GM19463 (cell line): ENCODE measurements around the gene CHMP5.
A peak's percentile ranks its signal among the peaks of the same experiment; 100 is the strongest.

ENCODE experiments used
- ATAC-seq: cut with Tn5 transposase; IDR thresholded peaks from one replicate; pipeline ENCODE4 v1.9.1; 2021; ENCODE audit warnings: mild to moderate bottlenecking, moderate library complexity; ENCODE audit not compliant: unreplicated experiment

CHMP5 gene

DNA sequence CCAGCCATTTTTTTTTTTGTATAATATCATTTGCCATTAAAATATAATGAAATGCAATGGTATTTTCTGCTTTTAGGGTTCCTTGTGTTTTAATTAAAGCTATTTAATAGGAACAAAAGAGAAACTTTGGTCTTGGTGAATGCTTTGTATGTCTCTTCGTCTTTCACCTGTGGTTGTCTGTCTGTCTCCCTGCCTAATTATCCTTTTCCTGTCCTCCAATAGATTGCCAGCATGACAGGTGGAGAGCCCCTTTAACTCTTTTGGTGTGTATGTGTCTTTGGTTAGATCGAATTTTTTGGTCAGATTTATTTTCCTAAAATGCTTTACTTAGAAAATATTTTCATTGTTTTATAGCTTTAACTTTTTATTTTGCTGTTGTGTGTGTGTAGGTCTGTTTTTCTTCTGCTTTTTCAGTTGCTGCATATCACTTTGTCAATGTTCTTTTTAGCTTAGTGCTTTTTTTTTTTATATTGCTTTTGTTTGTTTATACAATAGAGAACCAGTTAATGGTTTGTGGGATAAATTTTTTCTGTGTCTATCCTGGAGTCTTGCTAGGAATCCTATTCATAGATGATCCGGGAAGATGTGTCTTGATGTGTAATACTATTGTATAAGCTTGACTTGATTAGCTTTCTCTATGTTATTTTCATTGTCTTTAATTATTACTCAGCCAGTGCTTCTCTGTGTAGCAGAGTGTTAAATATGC is 8.6 kb downstream of the CHMP5 start:
- ATAC-seq: no peak

GRCh38 chr9:33273972-33274328 is 9.1 kb downstream of the CHMP5 start:
- no peak for ATAC-seq

DNA sequence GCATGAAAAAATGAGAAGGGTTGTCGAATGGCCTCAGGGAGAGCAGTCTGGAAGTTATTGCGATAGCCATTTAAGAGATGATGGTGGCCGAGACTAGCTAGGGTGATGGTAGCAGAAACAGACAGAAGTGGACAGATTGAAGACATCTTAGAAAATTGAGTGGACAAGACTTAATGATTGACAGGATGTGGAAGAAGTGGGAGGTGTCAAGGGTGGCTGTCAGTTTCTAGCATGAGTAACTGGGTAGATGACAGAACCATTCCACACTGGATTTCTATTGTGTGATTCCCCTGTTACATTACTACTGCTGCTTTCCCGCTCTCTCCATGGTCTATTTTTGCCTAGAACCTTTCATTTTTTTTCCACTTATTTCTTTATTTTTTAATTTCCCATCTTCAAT is 12.6 kb downstream of the CHMP5 start:
- ATAC-seq: no peak

GRCh38 chr9:33285502-33285901 is 20.7 kb downstream of the CHMP5 start:
- ATAC-seq: no peak

- ATAC-seq: no peak
These were observed 22.2 kb downstream of the CHMP5 start for GRCh38 chr9:33287087-33287490.

- no peak for ATAC-seq
These were observed 23.4 kb downstream of the CHMP5 start for GRCh38 chr9:33288235-33288634.

DNA sequence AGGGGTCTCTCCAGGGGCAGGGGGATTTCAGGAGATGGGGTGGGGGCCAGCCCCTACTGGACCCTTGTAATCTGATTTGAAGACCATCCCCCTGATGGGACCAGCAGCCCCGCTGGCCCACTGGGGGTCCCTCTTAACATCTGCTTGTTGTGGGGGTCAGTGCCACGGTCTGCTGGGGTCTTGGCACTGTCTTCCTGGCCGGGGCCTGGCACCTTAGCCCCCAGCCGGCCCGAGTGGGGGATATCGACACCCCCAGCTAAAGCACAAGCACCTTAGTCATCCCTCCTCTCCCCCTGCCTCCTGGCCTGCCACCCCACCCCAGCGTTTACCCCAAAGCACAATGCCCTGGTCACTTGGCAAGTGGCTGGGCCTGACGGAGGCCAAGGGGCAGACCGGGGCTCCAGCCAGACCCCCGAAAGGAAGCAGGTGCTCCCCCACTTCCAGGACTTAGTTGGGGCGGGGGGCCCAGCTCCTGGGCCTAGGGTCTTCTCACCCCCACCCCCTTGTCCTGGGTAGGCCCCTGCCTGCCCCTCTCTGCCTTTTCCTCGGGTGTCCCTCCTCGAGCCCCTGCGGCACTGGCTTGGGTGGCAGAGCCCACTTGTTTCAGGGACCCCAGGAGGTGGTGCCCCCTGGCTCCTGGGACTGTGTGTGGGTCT is 24.1 kb downstream of the CHMP5 start:
- no peak for ATAC-seq

- no peak for ATAC-seq
These were observed 24.6 kb downstream of the CHMP5 start for GRCh38 chr9:33289496-33289895.

DNA sequence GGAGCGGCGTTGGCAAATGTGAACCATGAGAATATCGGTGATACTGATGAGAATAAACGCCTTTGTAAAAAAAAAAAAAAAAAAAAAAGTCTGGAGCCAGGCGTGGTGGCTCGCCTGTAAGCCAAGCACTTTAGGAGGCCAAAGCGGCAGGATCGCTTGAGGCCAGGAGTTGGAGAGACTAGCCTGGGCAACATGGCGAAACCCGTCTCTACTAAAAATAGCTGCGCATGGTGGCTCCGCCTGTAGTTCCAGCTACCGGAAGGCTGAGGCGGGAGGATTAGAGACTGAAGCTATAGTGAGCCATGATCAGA is 25.0 kb downstream of the CHMP5 start:
- peak; percentile 26 for ATAC-seq

DNA sequence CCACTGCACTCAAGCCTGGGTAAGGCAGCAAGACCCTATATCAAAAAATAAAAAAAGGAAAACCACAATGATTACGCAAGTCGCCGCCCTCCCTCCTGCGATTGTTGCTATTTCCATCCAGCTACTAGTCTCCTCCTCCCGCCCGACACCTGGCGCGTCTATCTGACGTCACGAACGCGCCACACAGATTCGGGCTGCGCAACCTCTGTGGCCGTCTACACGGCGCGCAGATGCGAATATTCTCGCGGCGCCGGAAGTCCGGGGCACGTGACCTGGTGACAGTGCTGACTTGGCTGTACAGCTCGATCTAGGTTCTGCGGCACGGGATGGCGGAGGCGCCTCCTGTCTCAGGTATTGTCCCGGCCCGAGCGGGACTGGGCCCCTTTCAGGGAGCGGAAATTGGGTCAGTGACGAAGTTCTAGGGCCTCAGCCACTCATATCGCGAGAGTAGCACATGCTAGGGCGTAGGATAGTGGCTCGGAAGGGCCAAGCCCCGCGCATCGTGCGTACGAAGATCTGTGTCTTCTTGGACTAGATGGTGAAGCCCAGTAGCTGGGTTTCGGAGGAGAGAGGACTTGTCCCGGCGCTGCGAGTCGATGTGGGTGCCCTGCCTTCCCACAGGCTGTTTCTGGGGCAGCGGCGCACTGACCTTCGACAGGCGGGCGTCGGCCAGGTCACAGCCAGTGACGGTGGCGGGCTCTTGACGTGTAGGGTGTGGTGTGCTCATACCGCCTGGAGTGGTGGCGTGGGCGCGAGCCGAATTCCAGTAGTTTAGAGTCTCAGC is 25.6 kb downstream of the CHMP5 start, which contains the start of gene NFX1:
Gene NFX1, plus strand, starts transcription at position 270 of the 784 bp plus-strand sequence. Its CDS starts 57 bp downstream, at position 327.
- ATAC-seq: peak; percentile 86

GRCh38 chr9:33291031-33291397 is 26.2 kb downstream of the CHMP5 start:
- no peak for ATAC-seq

DNA sequence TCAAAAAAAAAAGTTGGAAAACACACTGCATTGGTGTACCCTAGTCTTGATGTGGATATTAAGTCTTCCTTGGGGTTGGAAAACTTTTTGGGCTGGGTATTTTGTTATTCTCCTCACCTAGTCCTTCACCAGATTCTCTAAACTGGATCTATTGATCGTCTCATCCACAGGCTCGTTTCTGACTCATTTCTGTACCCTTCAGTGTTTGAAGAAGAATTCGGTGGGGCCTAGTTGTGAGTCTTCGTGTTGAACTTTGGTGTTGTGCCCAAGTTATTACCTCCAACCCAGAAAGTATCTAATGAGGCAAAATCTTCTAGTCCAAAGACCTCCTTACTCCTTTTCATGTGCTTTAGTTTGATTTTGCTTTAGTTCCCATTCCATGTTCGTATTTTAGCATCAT is 27.1 kb downstream of the CHMP5 start:
- ATAC-seq: no peak

GRCh38 chr9:33293782-33294181 is 28.9 kb downstream of the CHMP5 start:
- ATAC-seq: no peak

DNA sequence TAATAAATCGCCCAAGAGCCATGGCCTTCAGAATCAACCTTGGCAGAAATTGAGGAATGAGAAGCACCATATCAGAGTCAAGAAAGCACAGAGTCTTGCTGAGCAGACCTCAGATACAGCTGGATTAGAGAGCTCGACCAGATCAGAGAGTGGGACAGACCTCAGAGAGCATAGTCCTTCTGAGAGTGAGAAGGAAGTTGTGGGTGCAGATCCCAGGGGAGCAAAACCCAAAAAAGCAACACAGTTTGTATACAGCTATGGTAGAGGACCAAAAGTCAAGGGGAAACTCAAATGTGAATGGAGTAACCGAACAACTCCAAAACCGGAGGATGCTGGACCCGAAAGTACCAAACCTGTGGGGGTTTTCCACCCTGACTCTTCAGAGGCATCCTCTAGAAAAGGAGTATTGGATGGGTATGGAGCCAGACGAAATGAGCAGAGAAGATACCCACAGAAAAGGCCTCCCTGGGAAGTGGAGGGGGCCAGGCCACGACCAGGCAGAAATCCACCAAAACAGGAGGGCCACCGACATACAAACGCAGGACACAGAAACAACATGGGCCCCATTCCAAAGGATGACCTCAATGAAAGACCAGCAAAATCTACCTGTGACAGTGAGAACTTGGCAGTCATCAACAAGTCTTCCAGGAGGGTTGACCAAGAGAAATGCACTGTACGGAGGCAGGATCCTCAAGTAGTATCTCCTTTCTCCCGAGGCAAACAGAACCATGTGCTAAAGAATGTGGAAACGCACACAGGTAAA is 30.0 kb downstream of the CHMP5 start:
- ATAC-seq: no peak

- peak; percentile 29 for ATAC-seq
These were observed 30.7 kb downstream of the CHMP5 start for GRCh38 chr9:33295571-33295970.

DNA sequence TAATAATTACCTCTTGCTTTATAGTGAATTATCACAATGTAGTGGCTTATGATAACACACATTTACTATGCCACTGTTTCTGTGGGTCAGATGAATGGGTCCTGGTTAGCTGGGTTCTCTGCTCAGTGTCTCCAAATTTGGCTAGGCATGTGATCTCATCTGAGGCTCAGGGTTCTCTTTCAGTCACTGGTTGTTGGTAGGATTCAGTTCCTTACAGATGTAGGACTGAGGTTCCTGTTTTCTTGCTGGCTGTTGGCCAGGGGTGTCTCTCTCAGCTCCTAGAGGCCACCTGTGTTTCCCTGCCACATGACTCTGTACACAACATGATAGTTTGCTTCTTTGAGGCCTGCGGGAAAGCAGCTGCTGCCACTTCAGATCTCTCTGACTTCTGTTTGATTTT is 32.6 kb downstream of the CHMP5 start:
- ATAC-seq: peak; percentile 91

DNA sequence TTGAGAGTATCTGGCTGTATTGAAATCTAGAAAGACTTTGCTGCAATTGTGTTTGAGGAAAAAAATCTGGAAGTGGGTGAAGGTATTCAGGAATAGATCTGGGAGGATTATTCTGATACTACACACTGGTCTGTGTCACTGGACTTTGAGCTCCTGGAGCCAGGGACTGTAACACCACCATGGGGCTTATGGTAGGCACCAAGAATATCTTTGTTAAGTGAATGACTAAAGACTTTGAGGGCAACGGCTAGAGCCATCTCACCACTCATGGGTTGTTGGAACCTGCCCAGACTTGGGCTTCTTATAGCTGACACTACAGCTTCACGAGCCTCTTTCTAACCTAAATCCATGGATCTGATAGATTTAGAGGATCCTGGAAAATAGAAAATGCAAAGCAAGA is 35.7 kb downstream of the CHMP5 start:
- no peak for ATAC-seq

DNA sequence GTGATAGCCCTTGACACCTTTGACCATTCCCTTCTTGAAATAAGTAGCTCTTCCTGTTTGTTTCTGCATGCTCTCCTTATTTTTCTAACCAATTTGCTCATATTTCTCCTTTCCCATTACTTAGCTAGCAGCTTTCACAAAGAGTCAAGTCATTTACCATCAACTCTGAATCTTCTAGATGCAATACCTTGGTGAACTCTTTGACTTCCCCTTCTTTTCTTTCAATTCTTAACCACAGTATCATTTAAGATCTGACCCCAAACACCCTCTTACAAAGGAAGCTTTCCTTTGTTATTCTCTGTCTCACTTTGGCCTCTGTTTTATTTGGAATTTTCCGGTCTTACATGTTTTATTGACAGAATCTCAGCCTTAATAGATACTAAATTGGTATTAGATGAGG is 39.5 kb downstream of the CHMP5 start:
- no peak for ATAC-seq

- no peak for ATAC-seq
These were observed 41.2 kb downstream of the CHMP5 start for GRCh38 chr9:33306037-33306436.

- ATAC-seq: no peak
These were observed 42.2 kb downstream of the CHMP5 start for GRCh38 chr9:33307067-33307466.

- ATAC-seq: no peak
These were observed 45.1 kb downstream of the CHMP5 start for GRCh38 chr9:33309903-33310302.
